Neuron (in vitro differentiated cells): ENCODE data around the gene CCL25.
"Not testable (repeated sequence)": the region's sequence is repeated elsewhere in the genome, so short reads cannot be mapped to it uniquely, and the experiment has no call there.

ENCODE experiments used
- H2AFZ ChIP-seq: one replicate; pipeline ENCODE4 v1.6.1; 2013; ENCODE audit warnings: low read depth, mild to moderate bottlenecking, inconsistent platforms, low read length, moderate library complexity
- H3K27me3 ChIP-seq: one replicate; pipeline ENCODE4 v1.6.1; 2013; ENCODE audit warnings: low read length; ENCODE audit not compliant: insufficient read depth
- H3K36me3 ChIP-seq: one replicate; pipeline ENCODE4 v1.6.1; 2013; ENCODE audit warnings: low read length; ENCODE audit not compliant: insufficient read depth
- H3K4me1 ChIP-seq: one replicate; pipeline ENCODE4 v1.6.1; 2013; ENCODE audit warnings: low read length; ENCODE audit not compliant: insufficient read depth
- H3K4me3 ChIP-seq: 2 replicates; pipeline ENCODE4 v1.5.1; 2013; ENCODE audit warnings: mild to moderate bottlenecking, low read length, moderate library complexity
- H3K9me3 ChIP-seq: one replicate; pipeline ENCODE4 v1.6.1; 2013; ENCODE audit warnings: low read length

The CCL25 gene

GRCh38 chr19:8033287-8034177 is 19.0 kb upstream of the CCL25 start:
- not testable (repeated sequence) for H3K36me3 ChIP-seq, H2AFZ ChIP-seq, H3K4me1 ChIP-seq, H3K27me3 ChIP-seq, H3K9me3 ChIP-seq, H3K4me3 ChIP-seq

- Histone ChIP-seq H3K27me3 (no peaks in the 10 kb centered on the region), H3K9me3 (no peaks in the 10 kb centered on the region), H3K4me1 (peaks cover 4% of the 10 kb centered on the region), H2AFZ (no peak overlapping the region), H3K36me3 (no peaks in the 10 kb centered on the region), H3K4me3 (no peak overlapping the region)
Measured at GRCh38 chr19:8034178-8034525, 18.4 kb upstream of the CCL25 start.

GRCh38 chr19:8036434-8037099 is 16.0 kb upstream of the CCL25 start:
- H3K9me3 ChIP-seq, result no peaks in the 10 kb centered on the region
- H3K27me3 ChIP-seq, result no peaks in the 10 kb centered on the region
- H3K4me3 ChIP-seq, result no peak overlapping the region
- no peak overlapping the region for H2AFZ ChIP-seq
- no peaks in the 10 kb centered on the region for H3K36me3 ChIP-seq
- no peaks in the 10 kb centered on the region for H3K4me1 ChIP-seq

GRCh38 chr19:8038815-8039214 is 13.7 kb upstream of the CCL25 start:
- Histone ChIP-seq H2AFZ (no peak overlapping the region), H3K27me3 (no peaks in the 10 kb centered on the region), H3K4me1 (no peaks in the 10 kb centered on the region), H3K36me3 (no peaks in the 10 kb centered on the region), H3K4me3 (no peak overlapping the region), H3K9me3 (no peaks in the 10 kb centered on the region)

- H3K4me3 ChIP-seq, result no peak overlapping the region
- H3K36me3 ChIP-seq, result no peaks in the 10 kb centered on the region
- H3K9me3 ChIP-seq, result no peaks in the 10 kb centered on the region
- H3K4me1 ChIP-seq, result no peaks in the 10 kb centered on the region
- H3K27me3 ChIP-seq, result no peaks in the 10 kb centered on the region
- H2AFZ ChIP-seq, result no peak overlapping the region
Measured at GRCh38 chr19:8039231-8039630, 13.3 kb upstream of the CCL25 start.

- no peaks in the 10 kb centered on the region for H3K9me3 ChIP-seq
Measured at GRCh38 chr19:8041531-8041931, 11.0 kb upstream of the CCL25 start.

GRCh38 chr19:8042900-8043299 is 9.7 kb upstream of the CCL25 start:
- Histone ChIP-seq H2AFZ (no peak overlapping the region), H3K4me3 (no peak overlapping the region), H3K36me3 (no peaks in the 10 kb centered on the region), H3K27me3 (no peaks in the 10 kb centered on the region), H3K4me1 (no peaks in the 10 kb centered on the region), H3K9me3 (no peaks in the 10 kb centered on the region)

More at GRCh38 chr19:8041531-8041931, 11.0 kb upstream of the CCL25 start:
- no peak overlapping the region for H2AFZ ChIP-seq
- no peaks in the 10 kb centered on the region for H3K4me1 ChIP-seq
- H3K27me3 ChIP-seq, result no peaks in the 10 kb centered on the region
- H3K36me3 ChIP-seq, result no peaks in the 10 kb centered on the region
- H3K4me3 ChIP-seq, result no peak overlapping the region

- Histone ChIP-seq H3K9me3 (no peaks in the 10 kb centered on the region), H3K36me3 (no peaks in the 10 kb centered on the region), H3K4me3 (no peak overlapping the region), H3K4me1 (no peaks in the 10 kb centered on the region), H2AFZ (no peak overlapping the region), H3K27me3 (no peaks in the 10 kb centered on the region)
Measured at GRCh38 chr19:8044018-8044417, 8.5 kb upstream of the CCL25 start.

- H3K9me3 ChIP-seq, result no peaks in the 10 kb centered on the region
- H3K36me3 ChIP-seq, result no peaks in the 10 kb centered on the region
- H3K27me3 ChIP-seq, result no peaks in the 10 kb centered on the region
- no peaks in the 10 kb centered on the region for H3K4me1 ChIP-seq
- H2AFZ ChIP-seq, result no peak overlapping the region
- H3K4me3 ChIP-seq, result no peak overlapping the region
Measured at GRCh38 chr19:8045872-8046568, 6.5 kb upstream of the CCL25 start.

GRCh38 chr19:8046569-8047165 is 5.9 kb upstream of the CCL25 start:
- H3K4me1 ChIP-seq, result no peaks in the 10 kb centered on the region
- no peak overlapping the region for H2AFZ ChIP-seq
- H3K4me3 ChIP-seq, result no peak overlapping the region
- H3K9me3 ChIP-seq, result no peaks in the 10 kb centered on the region
- no peaks in the 10 kb centered on the region for H3K36me3 ChIP-seq
- no peaks in the 10 kb centered on the region for H3K27me3 ChIP-seq

- no peaks in the 10 kb centered on the region for H3K27me3 ChIP-seq
- H3K36me3 ChIP-seq, result no peaks in the 10 kb centered on the region
- H3K4me1 ChIP-seq, result no peaks in the 10 kb centered on the region
- no peaks in the 10 kb centered on the region for H3K9me3 ChIP-seq
- no peak overlapping the region for H2AFZ ChIP-seq
- H3K4me3 ChIP-seq, result no peak overlapping the region
Measured at GRCh38 chr19:8050274-8051096, 2.1 kb upstream of the CCL25 start.

- Histone ChIP-seq H3K9me3 (no peaks in the 10 kb centered on the region), H3K4me1 (no peaks in the 10 kb centered on the region), H3K36me3 (no peaks in the 10 kb centered on the region), H2AFZ (no peak overlapping the region), H3K4me3 (no peak overlapping the region), H3K27me3 (no peaks in the 10 kb centered on the region)
Measured at GRCh38 chr19:8054169-8054568, 1.6 kb downstream of the CCL25 start.
